Inferior parietal cortex (tissue), 1 donor: Measurements from ENCODE around the gene RAET1G.
"Not testable (repeated sequence)": the region's sequence is repeated elsewhere in the genome, so short reads cannot be mapped to it uniquely, and the experiment has no call there.

Experiments
- DNase-seq: peaks from one replicate; pipeline ENCODE4 v3.0.0-alpha.2; 2016; ENCODE audit errors: extremely low spot score

The RAET1G gene

DNA sequence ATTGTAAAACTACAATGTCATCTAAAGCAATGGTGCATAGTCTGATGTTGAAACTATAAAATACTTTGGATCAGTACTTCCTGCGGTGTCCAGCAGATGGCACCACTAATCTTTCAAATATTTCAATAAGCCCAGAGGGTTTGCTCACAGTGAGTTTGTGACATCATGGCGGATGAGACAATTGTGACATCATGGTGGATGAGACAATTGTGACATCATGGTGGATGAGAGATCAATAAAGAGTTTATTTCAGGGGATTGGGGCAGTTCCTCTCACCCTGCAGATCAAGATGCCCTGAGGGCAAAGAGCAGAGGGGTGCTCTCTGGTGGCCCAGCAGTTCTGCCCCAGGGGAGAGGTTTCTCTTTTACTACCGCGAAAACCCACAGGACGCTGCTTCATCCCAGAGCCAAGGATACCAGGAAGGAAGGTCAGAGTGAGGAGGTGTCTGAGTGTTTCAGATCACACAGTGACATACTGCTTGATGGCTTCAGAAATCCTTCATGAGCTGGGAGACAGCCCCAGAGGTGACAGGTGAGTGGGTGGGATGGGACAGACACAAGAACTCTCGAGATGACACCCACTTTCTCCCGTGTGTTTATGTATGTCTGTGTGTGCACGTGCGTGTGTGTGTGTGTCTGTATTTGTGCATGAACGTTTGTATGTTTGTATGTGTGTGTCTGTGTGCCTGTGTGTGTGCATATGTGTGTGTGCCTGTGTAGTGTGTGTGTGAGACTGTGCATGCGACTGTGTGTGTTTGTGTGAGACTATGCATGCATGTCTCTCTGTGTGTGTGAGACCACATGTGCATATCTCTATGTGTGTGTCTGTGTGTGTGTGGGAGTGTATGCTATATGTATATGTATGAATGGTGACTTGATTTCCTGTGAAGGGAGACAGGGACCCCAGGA is 11.6 kb upstream of the RAET1G start:
- peak; percentile 89 for DNase-seq

DNA sequence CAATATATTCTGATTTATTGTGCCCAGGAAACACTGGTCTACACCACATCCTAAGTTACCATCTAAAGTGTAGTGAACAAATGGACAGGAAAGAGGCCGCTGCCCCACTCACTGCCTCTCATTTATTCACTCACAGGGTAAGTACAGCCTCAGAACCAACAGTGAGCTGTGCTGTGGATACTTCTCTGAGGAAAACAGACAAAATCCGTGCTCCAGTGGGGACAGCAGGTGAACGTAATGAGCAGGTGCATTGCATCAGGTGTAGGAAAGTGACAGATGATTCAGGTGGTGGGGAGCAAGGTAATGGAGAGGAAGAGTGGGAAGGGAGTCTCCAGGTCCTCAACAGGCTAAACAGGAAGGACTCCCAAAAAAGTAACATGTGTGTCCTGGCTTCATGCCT is 10.5 kb upstream of the RAET1G start:
- no peak for DNase-seq

DNA sequence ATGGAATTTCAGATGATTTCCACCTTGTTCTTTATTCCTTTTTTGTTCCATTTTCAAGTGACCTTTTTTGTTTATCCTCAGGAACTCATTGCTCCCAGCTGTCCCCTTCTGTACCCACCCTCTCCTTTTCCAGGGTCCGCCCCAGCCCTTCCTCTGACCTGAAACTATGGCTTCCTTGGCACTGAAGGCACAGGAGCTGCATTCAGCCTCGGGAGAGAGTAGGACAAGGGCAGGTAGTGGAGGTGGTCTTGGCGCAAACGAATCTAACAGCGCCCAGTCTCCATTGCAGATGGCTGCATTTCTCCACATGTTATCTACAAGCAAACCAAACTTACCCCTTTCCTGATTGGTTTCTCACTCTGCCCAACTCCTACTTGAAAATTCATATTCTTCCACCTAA is 10.1 kb upstream of the RAET1G start:
- no peak for DNase-seq

DNA sequence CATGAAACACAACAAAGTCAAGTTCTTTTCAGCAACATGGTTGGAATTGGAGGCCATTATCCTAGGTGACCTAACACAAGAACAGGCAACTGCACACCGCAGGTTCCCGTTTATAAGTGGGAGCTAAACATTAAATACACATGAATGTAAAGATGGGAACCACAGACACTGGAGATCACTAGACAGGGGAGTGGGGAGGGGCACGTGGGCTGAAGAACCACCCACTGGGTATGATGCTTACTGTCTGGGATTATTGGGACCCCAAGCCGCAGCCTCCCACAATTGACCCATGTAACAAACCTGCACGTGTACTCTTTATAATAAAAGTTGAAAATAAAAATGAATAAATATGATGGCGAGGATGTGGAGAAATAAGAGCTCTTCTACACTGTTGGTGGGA is 8.6 kb upstream of the RAET1G start:
- no peak for DNase-seq

DNA sequence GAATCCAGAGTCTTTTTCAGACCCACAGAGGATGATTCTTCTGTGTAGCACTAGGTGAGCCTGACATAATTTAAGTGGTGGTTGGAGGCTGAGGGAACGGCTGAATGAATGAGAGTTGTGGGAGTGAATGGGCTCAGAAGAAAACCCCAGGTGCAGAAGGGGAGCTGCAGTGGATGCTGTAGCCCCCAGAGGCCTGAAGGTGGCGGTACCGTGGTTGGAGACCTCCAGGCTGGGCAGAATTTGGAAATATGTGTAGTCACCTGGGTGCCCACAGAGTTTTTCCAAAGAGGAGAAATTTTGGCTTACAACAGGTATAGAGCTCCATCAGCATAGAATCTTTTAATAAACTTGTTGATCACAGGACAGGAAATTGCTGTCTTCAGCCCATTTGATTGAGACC is 6.5 kb upstream of the RAET1G start:
- DNase-seq, result no peak

DNA sequence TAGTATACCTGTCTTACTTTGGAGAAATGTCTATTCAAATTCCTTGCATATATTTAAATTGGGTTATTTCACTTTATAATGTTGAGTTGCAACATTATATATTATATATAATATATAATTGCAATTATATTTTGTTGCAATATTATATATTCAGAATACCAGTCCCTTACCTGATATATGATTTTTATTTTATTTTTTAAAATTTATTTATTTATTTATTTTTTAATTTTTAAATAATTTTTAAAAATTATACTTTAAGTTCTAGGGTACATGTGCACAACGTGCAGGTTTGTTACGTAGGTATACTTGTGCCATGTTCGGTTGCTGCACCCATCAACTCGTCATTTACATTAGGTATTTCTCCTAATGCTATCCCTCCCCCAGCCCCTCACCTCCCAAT is 4.1 kb upstream of the RAET1G start:
- not testable (repeated sequence) for DNase-seq

DNA sequence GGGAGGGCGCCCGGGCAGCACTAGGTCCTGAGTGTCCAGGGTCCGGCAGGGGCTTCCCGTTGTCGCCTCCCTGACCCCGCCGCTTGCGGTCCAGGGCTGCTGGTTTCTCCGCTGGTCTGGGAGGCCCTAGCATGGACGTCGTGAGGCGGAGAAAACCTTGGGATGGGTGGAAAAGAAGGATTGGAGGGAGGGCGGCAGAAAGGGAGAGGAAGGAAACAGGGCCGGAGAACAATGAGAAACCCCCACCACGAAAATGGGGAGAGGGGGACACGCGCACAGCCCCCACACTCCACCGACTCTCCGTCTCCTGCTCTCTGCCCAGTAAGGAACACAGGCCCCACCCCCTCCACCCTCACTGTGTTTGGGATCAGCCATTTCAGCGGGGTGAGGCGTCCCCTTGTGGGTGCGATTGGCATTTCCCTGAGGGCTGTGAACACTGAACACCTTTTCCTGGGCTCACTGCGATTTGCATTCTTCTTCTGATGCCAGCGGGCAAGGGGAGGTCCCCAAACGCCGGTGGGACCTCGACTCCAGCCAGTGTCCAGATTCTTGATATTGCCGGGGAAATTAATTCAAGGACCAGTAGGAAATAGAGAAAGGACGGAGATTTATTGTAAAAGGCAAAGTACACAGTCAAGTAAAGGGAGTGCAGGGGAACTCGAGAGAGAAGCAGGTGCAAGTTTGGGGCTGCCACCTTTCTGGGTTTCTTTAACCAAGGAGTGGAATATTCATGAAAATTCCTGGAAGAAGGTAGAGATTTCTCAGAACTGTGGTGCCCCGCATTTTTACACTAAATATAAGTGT is 3.3 kb upstream of the RAET1G start:
- peak; percentile 79 for DNase-seq

DNA sequence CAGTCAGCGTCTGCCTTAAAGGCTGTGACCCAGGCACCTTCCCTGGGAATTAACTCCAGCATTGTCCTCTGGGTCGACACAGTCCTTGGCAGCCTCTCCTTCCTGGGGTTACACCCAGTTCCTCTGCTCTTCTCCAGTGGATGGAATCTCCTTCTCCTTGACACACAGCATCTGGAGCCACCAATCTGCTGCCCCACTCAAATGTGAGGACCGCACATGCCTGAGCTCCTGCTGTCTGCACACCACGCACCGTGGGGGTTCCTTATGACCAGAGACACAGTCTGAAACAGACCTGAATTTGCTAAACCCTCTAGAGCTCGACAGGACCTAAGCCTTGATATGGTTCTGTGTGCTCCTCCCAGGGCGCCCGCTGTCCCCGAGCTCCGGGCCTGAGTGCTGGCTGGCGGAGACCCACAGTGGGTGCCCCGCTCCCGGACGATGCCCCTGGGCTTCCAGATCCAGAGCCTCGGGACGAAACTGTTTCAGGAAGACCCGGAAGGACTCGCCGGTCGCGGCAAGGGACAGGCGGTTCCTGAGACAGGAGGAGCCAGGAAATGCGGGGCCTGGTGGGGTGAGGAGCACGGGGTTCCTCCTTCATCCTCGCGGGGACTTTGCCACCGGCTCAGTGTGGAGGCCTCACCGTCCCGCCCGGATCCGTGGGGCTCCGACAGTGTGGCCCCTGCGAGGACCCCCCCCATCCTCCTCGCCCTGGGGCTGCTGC is 2.5 kb upstream of the RAET1G start:
- no peak for DNase-seq

DNA sequence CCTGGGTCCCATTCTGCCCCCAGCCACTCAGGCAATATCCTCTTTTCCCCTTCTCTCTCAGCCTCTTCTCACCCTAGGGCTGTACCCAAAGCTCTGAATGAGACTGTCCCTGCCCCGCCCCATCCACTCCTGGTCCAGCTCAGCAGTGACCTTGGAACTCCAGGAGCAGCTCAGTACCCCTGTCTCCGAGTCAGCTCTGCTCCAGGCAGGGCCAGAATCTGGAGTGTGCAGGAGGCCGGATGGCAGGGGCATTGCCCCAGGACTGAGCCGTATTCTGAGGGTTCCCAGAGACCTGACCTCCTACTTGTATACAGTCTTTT is 2.0 kb upstream of the RAET1G start:
- DNase-seq, result no peak

DNA sequence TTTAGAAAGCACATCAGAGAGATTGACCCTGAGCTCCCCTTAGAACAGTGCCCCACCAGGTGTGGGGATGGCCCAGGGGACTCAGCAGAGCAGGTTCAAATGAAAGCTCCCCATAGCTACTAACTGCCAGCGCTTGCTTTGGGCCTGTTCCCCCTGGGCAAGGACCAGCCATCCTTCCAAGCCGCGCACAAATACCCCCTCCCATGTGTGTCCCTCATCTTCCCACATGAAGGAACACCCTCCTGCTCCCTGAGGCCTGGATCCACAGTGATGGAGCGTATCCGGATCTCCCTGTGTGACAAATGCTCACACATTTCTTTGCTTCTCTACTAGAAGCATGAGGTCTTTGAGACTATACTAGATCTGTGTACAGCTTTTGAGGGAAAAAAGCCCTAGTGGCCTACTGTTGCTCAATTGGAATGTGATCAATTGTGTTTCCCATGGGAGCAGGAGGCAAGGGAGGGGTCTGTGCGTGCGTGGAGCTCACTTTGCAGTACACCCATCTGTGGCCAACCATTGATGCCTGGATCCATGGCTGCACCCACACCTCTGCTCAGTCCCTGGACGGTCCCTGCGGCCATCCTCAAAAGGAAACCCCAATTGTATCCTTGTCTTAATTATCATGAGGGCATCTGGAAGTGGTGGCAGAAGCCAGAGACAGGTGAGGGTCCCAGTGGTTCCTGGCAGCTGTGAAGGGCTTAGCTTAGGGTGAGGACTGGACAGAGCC is 1.4 kb upstream of the RAET1G start:
- no peak for DNase-seq

DNA sequence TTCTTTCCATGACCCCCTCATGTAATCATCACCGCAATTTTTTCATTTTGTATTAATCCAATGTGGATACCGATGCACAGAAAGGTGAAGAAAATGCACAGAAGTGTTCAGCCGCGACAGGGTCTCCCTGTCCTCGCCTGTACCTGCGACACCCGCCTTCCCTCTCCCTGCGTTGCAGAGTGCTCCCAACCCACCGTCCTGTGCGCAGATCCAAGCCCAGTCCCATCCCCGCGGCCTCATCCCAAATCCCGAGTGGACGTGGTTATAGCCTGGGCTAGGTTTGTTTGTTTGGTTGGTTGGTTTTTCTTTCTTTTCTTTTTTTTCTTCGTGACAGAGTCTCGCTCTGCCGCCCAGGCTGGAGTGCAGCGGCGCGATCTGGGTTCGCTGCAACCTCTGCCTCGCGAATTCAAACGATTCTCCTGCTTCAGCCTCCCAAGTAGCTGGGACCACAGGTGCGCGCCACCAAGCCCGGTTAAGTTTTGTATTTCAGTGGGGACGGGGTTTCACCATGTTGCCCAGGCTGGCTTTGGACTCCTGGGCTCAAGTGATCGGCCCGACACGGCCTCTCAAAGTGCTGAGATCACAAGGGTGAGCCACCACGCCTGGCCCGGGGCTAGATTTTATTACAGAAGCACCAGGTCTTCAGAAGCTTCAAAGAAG is 536 bp upstream of the RAET1G start:
- no peak for DNase-seq

DNA sequence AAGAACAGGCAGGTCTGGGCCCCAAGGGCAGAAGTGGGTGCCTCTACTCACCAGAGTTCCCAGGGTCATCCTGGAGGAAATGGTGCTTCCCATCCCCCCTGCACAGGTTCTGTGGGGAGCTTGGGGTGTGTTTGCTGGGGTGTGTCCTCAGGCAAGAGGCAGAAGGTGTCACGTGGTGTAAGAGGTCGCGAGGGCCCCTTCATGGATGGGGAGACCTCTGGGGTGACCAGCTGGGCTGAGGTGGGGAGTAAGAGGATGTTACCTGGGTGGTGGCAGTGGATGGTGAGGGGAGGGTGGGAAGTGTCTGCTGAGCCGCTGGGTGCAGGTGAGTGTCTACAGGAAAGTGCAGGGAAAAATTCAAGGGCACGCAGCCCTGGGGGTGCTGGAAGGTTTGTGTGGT is 830 bp downstream of the RAET1G start:
- not testable (repeated sequence) for DNase-seq

DNA sequence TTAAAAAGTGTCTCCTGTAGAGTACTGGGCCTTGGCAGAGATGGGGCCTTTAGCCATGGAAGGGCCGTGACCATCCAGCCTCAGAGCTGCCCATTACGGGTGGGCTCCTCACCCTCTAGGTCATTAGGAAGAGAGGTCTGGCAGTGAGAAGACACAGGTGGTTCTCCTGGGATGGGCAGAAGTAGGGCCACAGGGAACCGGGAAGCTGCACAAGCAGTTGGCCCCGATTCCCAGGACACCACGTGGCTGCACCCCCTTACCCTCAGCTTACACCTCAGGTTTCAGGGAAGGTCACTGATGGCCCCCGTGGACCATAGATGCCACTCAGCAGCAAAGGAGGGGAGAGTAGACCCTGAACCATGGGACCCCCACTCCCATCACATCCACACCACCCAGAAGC is 1.6 kb downstream of the RAET1G start:
- DNase-seq, result no peak

DNA sequence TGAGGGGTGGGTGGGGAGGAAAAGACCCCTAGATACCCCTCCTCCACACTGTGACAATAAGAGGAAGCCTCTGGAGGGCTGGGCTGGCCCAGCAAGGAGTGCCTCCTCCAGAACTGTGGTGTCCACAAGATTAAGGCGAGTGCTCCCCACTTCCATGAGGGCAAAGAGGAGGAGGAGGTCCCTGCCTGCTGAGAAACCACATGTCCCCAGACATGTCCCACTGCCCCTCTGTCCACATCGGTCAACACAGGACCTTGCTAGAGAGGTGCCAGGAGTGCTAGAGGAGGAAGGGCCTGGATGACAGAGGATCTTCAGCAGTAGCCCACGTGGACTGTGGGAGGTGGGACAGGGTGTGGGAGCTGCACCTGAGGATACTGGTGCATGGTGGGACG is 3.1 kb downstream of the RAET1G start:
- no peak for DNase-seq

DNA sequence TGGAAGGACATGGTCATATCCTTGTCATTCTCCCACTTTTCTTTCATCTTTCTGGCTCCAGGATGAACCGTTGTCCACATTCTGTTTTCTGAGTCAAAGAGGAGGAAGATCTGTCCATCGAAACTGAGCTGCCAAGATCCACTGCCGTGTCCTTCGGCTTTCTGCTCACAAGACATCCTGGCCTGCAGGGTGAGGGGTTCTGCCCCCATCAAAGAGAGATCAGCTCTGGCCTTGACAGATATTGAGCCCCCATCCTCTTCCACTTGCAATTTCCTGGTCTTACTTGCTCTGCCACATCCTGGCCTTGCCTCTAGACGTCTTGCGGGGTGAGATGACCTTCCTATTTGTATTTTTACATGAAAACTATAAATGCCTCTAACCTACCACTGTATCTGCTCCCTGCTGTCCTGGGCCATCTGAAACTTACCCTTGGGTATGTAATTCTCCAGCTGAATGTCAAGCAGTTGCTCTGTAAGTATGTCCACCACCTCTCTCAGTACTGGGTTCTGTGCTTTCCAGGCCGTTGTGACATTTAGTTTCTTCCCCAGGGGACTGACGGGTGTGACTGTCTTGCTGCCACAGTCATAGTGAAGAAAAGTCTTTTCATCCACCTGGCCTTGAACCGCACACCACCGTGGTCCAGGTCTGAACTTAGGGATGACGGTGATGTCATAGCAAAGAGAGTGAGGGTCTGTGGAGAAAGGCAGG is 3.6 kb downstream of the RAET1G start:
- DNase-seq, result not testable (repeated sequence)

DNA sequence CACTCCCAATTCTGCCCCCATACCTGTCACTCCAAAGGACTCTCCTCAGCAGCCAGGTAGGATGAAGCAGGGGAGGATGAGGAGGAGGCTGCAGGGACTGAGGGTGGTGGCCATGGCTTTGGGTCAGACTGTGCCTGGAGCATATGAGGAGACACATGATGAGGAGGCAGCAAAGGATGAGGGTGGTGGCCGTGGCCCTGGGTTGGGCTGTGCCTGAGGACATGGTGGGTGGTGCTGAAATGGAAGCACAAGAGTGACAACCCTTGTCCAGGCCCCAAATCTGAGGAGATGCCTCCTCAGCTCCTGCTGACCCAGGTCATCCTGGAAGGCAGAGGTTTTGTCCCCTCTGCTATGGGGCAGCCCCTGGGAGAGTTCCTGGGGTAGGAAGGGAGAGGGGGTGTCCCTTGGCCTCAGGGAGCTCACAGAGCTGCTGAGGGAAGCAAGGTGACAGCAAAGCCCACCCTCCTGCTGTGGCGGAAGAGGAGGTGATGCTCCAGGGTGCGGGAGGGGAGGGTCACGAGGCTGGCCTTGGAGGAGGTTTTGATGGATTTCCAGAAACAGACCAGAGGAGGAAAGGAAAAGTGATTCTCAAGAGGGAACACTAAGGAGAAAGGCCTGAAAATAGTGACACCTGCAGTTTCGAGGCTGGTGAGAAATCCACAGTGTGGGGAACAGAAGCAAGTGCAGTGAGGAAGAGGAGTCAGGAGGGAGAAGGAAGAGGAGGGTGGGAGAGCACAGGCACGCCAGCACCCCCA is 4.6 kb downstream of the RAET1G start:
- DNase-seq, result no peak

DNA sequence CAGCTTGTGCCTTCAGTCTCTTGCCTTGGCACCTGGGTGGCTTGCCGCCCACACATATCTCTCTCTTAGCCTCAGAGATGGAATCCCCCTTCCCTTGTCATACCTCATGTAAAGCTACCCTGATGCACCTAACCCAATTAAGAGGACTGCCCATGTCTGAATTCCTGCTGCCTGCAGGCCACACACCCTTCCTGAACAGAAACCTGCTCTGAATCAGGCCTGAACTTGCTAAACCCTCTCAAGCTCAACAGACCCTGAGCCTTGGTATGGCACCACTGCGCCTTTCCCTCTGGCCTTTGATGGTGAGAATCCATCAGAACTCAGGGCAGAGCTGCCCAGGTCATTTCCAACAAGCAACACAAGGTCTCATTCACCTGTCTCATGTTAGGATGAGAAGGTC is 5.2 kb downstream of the RAET1G start:
- DNase-seq, result no peak

DNA sequence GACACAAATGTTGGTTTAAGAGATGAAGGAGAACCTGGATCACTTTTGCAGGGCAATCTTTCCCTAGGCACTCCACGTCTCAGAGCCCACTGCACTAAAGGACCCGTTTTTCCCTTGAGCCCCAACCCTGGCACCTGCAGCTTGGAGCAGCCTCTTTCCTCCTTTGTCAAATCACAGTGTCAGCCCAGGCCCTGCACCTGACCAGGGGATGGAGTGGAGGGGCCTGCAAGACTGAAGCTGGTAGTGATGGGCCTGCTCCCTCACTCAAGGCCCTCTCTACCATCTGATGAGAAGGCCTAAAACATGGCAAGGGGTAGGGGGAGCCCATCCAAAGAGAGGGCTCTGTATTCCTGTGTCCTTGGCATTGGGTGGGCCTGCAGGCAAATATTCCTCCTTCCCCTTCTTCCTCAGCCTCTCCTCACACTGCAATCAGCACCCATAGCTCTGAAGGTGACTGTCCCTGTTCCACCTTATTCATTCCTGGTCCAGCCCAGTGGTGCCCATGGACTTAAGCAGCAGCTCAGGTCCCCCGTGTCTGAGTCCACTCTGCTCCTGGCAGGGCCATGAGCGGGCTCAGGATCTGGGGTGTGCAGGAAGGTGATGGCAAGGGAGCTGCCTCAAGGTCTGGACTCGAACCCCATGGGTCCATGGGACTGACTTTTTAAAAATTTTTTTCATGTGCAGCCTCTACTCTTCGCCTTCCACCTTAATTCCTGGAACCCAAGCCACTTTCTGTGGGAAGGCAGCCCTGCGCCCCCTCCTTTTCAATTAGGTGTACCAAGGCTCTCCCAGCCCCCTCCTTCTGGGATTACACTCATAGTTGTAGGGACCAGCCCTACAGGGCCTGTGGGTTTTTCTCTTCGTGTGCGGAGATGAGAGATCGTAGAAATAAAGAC is 6.7 kb downstream of the RAET1G start:
- DNase-seq, result no peak
